Measurements from ENCODE around the gene NKX2-2.

Gene NKX2-2

GRCh38 chr20:21513881-21514540 lies at the start of gene NKX2-2:
Gene NKX2-2, minus strand, starts transcription at chr20:21514064. Its CDS starts 395 bp downstream, at chr20:21513669.
- no peak for DNase-seq (ENCODE audit: extremely low read depth in 1 of 2, low read depth in 1 of 2)

- DNase-seq (ENCODE audit: extremely low read depth in 1 of 2, low read depth in 1 of 2), result no peak
Measured at GRCh38 chr20:21562656-21563055, 48.8 kb upstream of the NKX2-2 start.

GRCh38 chr20:21559305-21559704 lies 45.4 kb upstream of the NKX2-2 start:
- peak in 1 of 2 donors; percentile 28 for DNase-seq (ENCODE audit: extremely low read depth in 1 of 2, low read depth in 1 of 2)

- DNase-seq (ENCODE audit: extremely low read depth in 1 of 2, low read depth in 1 of 2), result peak in 1 of 2 donors; percentile 28
Measured at GRCh38 chr20:21557241-21558020, 43.6 kb upstream of the NKX2-2 start.

DNA sequence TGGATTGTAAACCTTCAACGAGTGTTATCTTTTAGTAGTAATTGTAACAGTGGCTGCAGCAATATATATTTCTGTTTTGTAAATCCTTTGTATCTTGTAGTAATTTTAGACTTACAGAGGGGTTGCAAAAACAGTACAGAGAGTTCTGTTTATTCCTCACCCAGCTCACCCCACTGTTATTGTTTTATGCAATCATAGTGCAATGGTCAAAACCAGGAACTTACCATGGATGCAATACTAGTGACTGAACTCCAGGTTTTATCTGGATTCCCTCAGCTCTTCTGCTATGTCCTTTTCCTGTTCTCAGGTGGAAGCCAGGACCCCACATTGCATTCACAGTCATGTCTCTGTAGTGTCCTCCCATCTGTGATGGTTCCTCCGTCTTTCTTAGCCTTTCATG lies 42.5 kb upstream of the NKX2-2 start:
- DNase-seq (ENCODE audit: extremely low read depth in 1 of 2, low read depth in 1 of 2), result no peak

GRCh38 chr20:21555470-21556120 lies 41.7 kb upstream of the NKX2-2 start:
- no peak for DNase-seq (ENCODE audit: extremely low read depth in 1 of 2, low read depth in 1 of 2)

- DNase-seq (ENCODE audit: extremely low read depth in 1 of 2, low read depth in 1 of 2), result no peak
Measured at GRCh38 chr20:21554985-21555384, 41.1 kb upstream of the NKX2-2 start.

- DNase-seq (ENCODE audit: extremely low read depth in 1 of 2, low read depth in 1 of 2), result no peak
Measured at GRCh38 chr20:21554376-21554890, 40.6 kb upstream of the NKX2-2 start.

GRCh38 chr20:21550587-21550986 lies 36.7 kb upstream of the NKX2-2 start:
- DNase-seq (ENCODE audit: extremely low read depth in 1 of 2, low read depth in 1 of 2), result no peak

DNA sequence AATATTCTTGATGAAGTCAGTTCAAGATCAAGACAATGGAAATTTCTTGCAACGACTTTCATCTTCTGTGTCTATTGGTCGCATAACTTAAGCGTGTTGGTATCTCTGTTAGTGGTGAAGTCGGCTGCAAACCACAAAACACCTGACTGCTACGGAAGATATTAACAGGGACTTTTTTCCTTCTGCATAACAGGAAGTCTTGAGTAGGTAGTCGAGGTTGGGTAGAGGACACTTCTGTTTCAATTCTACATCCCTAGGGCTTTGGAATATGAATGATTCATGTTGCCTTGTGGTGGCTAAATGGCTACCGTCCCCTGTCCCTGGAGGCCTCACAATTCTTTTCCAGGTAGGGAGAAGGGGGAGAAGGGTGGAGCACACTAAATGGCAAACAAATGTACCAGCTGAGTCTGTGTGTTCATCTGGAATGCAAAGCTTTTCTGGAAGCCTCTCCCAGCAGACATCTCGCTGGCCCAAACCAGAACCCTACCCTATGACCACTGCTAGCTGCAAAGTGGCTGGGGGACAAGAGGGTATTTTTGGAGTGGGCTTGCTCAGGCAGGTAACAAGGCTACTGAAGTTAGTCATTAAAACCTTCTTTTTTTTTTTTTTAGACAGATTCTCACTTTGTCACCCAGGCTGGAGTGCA lies 34.6 kb upstream of the NKX2-2 start:
- DNase-seq (ENCODE audit: extremely low read depth in 1 of 2, low read depth in 1 of 2), result peak in 1 of 2 donors; percentile 39

- DNase-seq (ENCODE audit: extremely low read depth in 1 of 2, low read depth in 1 of 2), result no peak
Measured at GRCh38 chr20:21546355-21546754, 32.5 kb upstream of the NKX2-2 start.

- DNase-seq (ENCODE audit: extremely low read depth in 1 of 2, low read depth in 1 of 2), result no peak
Measured at GRCh38 chr20:21539512-21539911, 25.6 kb upstream of the NKX2-2 start.

GRCh38 chr20:21534886-21535285 lies 21.0 kb upstream of the NKX2-2 start:
- no peak for DNase-seq (ENCODE audit: extremely low read depth in 1 of 2, low read depth in 1 of 2)

GRCh38 chr20:21534453-21534852 lies 20.6 kb upstream of the NKX2-2 start:
- DNase-seq (ENCODE audit: extremely low read depth in 1 of 2, low read depth in 1 of 2), result no peak

DNA sequence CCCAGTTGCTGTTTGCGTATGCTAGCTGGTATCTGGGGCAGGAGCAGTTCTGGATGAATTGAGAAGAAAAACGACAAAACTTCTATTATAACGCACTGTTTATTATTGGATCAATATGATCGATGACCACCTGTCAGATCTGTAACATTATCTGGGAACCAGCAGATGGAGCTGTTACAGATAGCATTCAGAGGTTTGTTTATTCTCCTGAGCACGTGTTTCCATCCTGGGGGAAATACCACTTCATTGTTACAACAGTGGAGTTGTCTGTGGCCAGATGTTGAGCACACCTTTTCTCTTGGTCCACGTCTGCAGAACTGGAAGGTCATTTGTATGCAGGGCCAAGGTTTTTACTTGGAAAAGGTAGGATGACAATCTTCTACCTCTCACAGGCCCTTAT lies 16.0 kb upstream of the NKX2-2 start:
- DNase-seq (ENCODE audit: extremely low read depth in 1 of 2, low read depth in 1 of 2), result no peak

DNA sequence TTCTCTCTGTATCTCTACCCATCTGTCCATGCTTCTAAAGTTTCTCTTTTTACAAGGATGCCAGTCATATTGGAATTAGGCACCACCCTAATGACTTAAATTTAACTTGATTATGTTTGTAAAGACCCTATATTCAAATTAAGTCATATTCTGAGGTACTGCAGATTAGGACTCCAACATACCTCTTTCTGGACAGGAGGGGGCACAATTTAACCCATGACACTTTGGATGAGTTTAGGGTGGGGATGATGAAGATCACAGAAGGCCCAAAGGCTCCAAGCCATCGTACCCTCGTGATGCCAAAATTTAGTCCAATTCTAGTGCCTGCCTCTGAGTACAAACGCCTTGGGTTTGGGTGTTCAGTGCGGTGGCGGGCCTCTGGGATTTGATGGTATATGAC lies 15.0 kb upstream of the NKX2-2 start:
- DNase-seq (ENCODE audit: extremely low read depth in 1 of 2, low read depth in 1 of 2), result no peak

GRCh38 chr20:21527908-21528307 lies 14.0 kb upstream of the NKX2-2 start:
- DNase-seq (ENCODE audit: extremely low read depth in 1 of 2, low read depth in 1 of 2), result no peak

DNA sequence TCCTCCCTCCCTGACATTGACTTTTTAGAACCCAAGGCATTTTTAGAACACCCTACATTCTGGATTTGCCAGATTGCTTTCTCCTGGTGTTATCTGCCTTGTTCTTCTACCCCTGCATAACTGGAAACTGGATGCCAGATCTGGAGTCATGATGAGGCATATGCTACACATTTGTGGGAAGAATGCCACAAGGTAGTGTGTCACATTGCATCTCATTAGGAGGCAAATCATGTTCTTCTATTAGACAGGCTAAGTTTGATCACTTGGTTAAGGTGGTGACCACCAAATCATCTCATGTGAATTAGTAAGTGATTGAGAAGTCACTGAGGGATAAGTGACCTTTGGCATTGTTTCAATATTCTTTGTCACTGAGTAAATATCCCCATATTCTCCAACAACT lies 12.9 kb upstream of the NKX2-2 start:
- no peak for DNase-seq (ENCODE audit: extremely low read depth in 1 of 2, low read depth in 1 of 2)

DNA sequence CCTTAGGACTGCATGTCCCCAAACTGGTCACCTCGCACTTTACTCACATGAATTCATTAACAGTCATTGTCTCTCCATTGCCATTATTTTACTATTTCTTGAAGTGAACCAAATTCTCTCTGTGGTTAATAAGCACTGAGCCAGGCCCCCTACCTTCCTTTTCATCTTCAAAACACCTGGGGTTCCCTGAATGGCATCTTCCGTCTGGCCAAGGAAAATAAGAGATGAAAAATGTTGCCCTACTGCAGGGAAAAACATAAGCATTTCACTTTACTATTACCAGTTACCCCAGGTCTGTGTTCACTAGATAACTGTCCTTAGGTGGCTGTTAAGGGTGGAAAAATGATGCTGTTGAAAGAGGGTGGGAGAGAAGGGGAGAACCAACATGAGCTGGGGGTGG lies 10.0 kb upstream of the NKX2-2 start:
- no peak for DNase-seq (ENCODE audit: extremely low read depth in 1 of 2, low read depth in 1 of 2)

GRCh38 chr20:21523281-21523868 lies 9.5 kb upstream of the NKX2-2 start:
- no peak for DNase-seq (ENCODE audit: extremely low read depth in 1 of 2, low read depth in 1 of 2)

All from stimulated activated CD8-positive, alpha-beta memory T cell treated with anti-CD3 and anti-CD28 coated beads, Interleukin-7, amount 100 ng/mL, for 48 hours (primary cell).